Neuron (in vitro differentiated cells): ENCODE measurements around the gene EPS8L2.

Source experiments
- H2AFZ ChIP-seq: one replicate; pipeline ENCODE4 v1.6.1; 2013; ENCODE audit warnings: low read depth, mild to moderate bottlenecking, inconsistent platforms, low read length, moderate library complexity
- H3K27me3 ChIP-seq: one replicate; pipeline ENCODE4 v1.6.1; 2013; ENCODE audit warnings: low read length; ENCODE audit not compliant: insufficient read depth
- H3K36me3 ChIP-seq: one replicate; pipeline ENCODE4 v1.6.1; 2013; ENCODE audit warnings: low read length; ENCODE audit not compliant: insufficient read depth
- H3K4me1 ChIP-seq: one replicate; pipeline ENCODE4 v1.6.1; 2013; ENCODE audit warnings: low read length; ENCODE audit not compliant: insufficient read depth
- H3K4me3 ChIP-seq: 2 replicates; pipeline ENCODE4 v1.5.1; 2013; ENCODE audit warnings: mild to moderate bottlenecking, low read length, moderate library complexity
- H3K9me3 ChIP-seq: one replicate; pipeline ENCODE4 v1.6.1; 2013; ENCODE audit warnings: low read length

The EPS8L2 gene

DNA sequence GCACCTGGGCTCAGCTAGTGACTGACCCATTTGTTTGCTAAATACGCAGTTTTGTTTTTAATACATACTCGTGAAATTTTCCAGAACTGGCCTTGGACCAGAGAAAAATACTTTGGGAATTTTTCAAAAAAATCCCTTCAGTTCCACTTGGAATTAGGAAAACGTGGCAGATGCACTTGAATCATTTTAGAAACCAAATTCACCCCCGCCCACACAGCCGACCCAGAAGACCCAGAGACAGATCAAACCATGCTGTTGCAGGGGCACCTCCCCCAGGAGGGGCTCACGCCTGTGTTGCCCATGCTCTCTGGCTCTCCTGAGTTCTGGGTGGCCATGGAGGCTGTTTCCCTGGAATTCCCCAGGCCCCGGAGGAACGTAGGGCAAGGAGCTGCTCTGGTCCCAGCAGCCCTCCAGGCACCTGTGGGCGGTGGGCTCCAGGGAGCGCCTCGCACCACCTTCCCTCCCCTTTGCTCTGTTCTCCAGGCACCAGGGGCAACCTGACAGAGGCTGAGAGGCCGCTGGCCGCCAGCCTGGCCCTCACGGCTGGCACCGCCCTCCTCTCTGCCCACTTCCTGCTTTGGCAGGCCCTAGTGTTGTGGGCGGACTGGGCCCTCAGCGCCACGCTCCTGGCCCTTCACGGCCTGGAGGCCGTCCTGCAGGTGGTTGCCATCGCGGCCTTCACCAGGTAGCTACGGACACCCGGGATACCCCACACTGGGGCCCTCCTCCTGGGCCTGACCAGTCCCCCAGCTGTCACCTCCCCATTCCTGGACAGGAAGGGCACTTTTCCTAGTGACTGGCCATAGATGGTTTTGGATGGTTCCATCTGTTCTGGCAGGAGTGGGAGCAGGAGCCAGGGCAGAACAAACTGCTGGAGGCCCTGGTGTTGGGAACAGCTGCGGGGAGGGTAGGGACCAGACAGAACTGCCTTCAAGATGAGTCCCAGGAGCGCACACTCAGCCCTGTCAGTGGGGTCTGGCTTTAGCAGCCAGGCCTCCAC lies 3.3 kb upstream of the EPS8L2 start:
- Histone ChIP-seq H3K36me3 (peaks cover 23% of the 10 kb centered on the region), H3K9me3 (no peaks in the 10 kb centered on the region), H3K27me3 (no peaks in the 10 kb centered on the region), H3K4me1 (peaks cover 13% of the 10 kb centered on the region), H3K4me3 (no peak overlapping the region), H2AFZ (no peak overlapping the region)

DNA sequence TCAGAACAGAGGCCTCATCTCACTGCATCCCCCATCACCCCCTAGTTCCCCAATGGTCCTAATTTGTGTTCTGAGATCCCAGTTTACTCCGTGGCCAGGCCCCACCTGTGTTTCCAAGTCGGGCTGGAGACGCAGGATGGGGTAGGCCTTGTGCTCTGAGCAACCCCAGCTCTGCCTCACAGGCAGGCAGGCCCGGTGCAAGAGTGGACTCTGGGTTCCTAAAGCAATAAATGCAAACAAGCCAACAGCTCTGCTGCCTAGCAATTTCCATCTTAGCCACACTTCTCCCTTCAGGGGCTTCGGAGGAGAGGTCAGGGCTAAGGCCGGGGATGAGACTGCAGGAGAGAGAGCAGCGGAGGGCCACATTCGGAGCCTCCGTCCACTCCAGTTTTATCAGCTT lies 2.5 kb upstream of the EPS8L2 start:
- H3K36me3 ChIP-seq = peaks cover 22% of the 10 kb centered on the region
- H3K27me3 ChIP-seq = no peaks in the 10 kb centered on the region
- H3K9me3 ChIP-seq = no peaks in the 10 kb centered on the region
- H3K4me1 ChIP-seq = peaks cover 16% of the 10 kb centered on the region
- no peak overlapping the region for H2AFZ ChIP-seq
- no peak overlapping the region for H3K4me3 ChIP-seq

DNA sequence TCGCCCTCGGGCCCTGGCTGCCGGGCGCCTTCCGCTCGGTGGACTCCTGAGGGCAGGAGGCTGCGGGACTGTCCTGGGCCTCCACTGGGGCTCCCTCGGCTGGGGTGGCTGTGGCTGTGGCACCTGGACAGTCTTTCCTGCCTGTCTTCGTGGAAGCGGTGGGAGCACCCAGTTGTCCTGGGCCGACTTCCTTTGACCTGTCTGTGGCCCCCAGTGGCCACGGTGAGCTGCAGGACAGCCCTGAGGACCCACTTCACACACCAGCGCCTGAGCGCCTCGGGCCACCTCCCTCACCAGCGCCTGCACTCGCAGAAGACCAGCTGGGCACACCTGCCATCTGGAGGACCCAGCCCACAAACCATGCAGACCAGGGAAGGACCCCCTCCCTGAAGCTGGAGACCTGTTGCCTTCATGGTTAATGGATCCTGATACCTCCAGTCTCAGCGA lies 1.8 kb upstream of the EPS8L2 start:
- H2AFZ ChIP-seq = no peak overlapping the region
- H3K4me3 ChIP-seq = no peak overlapping the region
- H3K4me1 ChIP-seq = peaks cover 16% of the 10 kb centered on the region
- peaks cover 18% of the 10 kb centered on the region for H3K36me3 ChIP-seq
- H3K9me3 ChIP-seq = no peaks in the 10 kb centered on the region
- H3K27me3 ChIP-seq = no peaks in the 10 kb centered on the region

DNA sequence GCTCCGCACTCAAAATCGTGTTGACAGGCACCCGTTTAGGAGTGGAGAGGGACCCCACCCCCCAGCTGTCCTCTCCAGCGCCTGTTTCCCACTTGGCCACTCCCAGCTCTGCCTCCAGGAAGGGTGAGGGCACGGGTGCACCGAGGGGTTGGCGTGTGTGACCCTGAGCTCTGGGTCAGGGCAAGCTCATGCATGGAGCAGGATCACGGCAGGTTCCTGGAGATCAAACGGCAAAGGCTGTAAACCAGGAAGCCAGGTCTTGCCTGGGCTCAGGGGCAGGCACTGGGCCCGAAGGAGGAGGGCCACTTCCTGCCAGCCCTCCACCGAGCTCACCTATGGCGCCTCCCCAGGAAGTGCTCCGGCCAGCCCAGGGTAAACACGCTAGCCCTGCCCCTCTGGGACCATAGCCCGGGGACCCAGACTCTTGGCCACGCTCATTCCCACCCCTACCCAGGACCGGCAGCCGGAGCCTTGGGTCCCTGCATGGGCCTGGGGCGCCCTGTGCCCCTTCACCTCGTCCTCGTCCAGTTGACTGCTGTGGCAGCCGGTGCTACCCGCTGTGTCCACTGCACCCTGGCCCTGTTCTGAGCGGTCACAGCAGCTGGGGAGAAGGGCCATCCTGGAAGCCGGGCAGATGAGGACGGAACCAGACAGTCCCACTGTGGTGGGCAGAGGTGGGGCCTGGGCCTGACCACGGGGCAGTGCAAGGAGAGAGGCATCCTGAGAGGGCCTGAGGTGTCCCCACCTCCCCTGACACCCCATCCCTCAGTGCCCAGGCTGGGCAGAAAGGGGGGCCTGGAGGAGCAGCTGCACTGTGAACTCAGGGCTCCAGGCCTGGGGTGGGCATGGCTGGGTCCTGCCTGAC lies 1.0 kb upstream of the EPS8L2 start:
- Histone ChIP-seq H2AFZ (no peak overlapping the region), H3K36me3 (peaks cover 14% of the 10 kb centered on the region), H3K4me3 (no peak overlapping the region), H3K9me3 (no peaks in the 10 kb centered on the region), H3K27me3 (no peaks in the 10 kb centered on the region), H3K4me1 (peaks cover 16% of the 10 kb centered on the region)

DNA sequence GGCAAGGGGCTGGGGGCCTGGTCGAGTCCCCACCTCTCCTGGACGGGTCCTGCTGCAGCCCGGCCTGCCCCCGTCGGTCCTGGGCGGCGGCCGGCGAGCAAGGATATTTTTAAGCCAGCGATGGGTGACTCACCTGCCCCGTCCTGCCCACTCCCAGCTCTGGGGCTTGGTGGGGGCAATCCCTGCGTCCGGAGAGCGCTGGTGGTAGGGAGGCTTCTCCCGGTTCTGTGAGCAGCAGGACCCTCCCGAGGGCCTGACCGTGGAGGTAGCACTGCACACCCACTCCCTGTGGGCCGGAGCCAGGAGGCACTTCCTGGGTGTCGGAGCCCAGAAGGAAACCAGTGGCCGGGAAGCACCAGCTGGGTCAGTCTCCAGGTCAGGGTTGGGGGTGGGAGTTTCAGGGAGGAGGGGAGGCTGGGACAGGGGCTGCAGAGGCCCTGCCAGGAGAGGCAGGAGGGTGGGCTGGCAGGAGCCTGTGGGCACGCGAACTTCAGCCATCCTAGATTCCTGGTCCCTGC lies 467 bp downstream of the EPS8L2 start:
- Histone ChIP-seq H2AFZ (no peak overlapping the region), H3K4me3 (no peak overlapping the region), H3K36me3 (peaks cover 10% of the 10 kb centered on the region), H3K27me3 (no peaks in the 10 kb centered on the region), H3K4me1 (peaks cover 17% of the 10 kb centered on the region), H3K9me3 (no peaks in the 10 kb centered on the region)

DNA sequence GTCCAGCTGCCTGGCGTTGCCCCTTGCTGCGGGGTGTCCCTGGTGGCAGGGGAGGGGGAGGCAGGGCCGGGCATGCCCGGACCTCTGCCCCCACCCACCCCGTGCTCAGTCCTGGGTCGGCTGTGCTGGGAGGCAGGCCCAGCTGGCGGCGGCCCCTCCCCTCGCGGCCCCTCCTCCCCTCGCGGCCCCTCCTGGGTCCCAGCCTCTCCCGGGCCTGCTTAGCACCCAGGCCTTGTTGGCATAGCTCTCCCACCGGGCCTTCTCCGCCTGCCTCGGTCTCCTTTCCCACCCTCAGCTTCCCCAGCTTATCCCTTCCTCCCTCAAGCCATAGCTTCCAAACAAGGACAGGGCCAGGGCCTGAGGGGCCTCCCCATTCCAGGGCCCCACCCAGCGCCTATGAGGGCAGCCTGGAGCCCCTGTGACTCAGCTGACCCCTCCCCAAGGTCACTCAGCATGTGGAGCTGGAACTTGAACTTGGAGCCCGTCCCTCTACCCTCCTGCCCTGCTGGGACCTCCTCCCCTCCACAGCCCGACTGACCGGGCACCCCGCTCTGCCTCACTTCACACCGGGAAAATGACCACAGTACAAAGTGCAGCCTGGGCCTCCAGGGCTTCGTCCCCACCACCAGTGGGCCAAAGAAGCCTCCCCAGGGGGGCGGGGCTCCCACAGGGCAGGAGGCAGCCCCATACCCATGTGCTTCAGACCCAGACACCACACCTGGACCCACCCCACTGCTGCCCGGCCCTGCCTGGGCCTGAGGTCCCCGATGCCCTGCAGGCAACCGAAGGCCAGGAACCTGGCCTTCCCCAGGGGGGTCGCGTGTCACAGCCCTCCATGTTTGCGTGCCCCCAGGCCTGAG lies 1.2 kb downstream of the EPS8L2 start:
- H2AFZ ChIP-seq = no peak overlapping the region
- no peaks in the 10 kb centered on the region for H3K27me3 ChIP-seq
- H3K4me1 ChIP-seq = peaks cover 17% of the 10 kb centered on the region
- no peak overlapping the region for H3K4me3 ChIP-seq
- no peaks in the 10 kb centered on the region for H3K9me3 ChIP-seq
- peaks cover 4% of the 10 kb centered on the region for H3K36me3 ChIP-seq

DNA sequence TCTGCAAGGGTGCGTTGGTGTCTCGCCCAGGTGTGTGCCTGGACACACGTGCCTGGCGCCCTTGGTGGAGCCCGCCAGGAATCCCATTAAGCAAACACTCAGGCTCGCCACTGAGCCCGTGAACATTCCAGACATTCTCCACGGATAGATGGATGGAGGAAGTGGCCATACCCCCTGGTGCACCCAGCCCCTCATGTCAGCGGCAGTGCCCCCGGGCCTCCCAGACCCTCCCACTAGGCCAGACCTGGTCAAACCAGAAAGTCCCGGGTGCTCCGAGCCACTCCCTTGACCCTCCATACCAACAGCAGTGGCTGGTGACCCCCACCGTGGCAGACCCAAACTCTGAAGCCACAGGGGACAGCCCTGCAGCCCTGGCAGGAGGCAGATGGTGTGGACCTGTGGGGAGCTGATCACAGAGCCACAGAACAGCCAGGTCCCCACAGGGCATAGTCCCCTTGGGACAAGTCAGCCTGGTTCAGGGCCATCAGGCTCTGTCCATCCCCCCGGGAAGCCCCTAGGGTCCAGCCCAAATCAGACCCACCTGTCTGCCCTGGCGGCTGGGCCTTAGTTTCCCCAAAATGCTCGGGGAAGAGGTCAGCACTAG lies 1.9 kb downstream of the EPS8L2 start:
- no peaks in the 10 kb centered on the region for H3K27me3 ChIP-seq
- H3K36me3 ChIP-seq = peaks cover 4% of the 10 kb centered on the region
- peaks cover 17% of the 10 kb centered on the region for H3K4me1 ChIP-seq
- no peak overlapping the region for H2AFZ ChIP-seq
- no peak overlapping the region for H3K4me3 ChIP-seq
- H3K9me3 ChIP-seq = no peaks in the 10 kb centered on the region

DNA sequence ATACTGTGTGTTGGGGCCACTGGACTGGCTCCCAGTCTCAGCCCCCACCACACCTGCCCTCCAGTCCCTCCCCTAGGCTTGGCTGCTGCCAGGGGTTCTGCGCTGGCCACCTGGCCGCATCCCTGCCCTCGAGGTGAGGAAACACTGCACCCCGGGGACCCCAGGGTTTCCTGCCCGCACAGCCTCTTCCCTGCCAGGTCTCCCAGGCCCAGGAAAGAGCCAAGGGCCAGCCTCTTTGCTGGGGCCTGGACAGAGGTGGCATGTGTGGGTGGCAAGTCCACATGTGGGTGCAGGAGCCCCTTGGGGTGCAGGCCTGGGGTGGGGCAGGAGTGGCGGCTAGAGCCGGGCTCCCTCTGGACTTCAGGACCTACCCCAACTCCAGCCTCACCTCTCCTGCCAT lies 2.5 kb downstream of the EPS8L2 start:
- H3K36me3 ChIP-seq = peaks cover 2% of the 10 kb centered on the region
- H3K4me1 ChIP-seq = peaks cover 17% of the 10 kb centered on the region
- no peak overlapping the region for H3K4me3 ChIP-seq
- no peaks in the 10 kb centered on the region for H3K9me3 ChIP-seq
- no peak overlapping the region for H2AFZ ChIP-seq
- no peaks in the 10 kb centered on the region for H3K27me3 ChIP-seq

DNA sequence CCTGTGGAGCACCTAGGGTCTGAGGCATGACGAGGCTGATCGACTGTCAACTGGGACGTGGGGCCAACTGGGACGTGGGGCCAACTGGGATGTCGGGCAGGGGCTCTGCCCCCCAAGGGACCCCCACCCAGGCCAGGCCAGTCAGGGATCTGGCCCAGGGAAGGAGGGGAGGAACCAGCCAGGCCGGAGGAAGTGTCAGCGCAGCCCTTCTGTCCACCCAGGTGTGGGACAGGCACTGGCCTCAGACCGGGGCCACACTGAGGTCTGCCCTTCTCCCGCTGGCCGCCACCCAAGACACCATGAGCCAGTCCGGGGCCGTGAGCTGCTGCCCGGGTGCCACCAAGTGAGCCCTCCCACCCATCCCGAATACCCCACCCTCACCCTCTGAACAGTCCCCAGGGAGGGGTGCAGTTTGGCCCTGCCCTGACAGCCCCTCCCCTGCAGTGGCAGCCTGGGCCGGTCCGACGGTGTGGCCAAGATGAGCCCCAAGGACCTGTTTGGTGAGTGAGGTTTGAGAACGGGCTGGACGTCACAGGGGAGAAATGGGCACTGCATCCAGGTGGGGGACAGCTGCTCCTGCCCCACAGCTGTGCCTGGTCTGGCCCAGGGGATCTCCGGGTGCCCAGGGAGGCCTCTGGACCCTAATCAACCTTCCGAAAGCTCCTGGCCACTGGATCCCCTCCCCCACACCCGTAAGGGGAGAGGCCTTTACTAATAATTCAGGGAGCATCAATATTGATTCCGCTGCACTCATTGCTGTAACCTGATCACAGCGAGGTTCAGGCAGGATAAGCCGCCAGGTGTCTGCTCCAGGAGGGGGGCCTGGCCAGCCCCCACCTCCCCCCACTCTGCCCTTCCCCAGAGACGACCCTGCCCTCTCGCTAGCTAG lies 3.3 kb downstream of the EPS8L2 start:
- H3K4me3 ChIP-seq = no peak overlapping the region

DNA sequence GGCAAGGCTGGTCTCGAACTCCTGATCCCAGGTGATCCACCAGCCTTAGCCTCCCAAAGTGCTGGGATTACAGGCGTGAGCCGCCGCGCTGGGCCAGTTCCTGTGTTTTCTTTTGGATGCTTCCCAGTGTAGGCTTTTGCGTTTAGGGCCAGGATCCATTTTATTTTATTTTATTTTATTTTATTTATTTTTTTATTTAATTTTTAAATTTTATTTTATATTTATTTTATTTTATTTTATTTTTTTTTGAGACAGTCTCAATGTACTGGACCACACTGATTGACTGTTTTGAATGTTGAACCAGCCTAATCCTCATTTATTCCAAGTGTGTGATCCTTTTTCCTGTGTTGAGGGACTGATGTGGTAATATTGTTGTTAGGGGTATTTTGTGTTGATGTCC lies 8.4 kb downstream of the EPS8L2 start:
- H3K4me1 ChIP-seq = peaks cover 1% of the 10 kb centered on the region
- H3K36me3 ChIP-seq = no peaks in the 10 kb centered on the region
- H3K4me3 ChIP-seq = no peak overlapping the region

More for the DNA sequence above, 3.3 kb downstream of the EPS8L2 start:
- H3K36me3 ChIP-seq = no peaks in the 10 kb centered on the region
- H3K4me1 ChIP-seq = peaks cover 17% of the 10 kb centered on the region
- no peak overlapping the region for H2AFZ ChIP-seq
- no peaks in the 10 kb centered on the region for H3K27me3 ChIP-seq
- H3K9me3 ChIP-seq = no peaks in the 10 kb centered on the region

DNA sequence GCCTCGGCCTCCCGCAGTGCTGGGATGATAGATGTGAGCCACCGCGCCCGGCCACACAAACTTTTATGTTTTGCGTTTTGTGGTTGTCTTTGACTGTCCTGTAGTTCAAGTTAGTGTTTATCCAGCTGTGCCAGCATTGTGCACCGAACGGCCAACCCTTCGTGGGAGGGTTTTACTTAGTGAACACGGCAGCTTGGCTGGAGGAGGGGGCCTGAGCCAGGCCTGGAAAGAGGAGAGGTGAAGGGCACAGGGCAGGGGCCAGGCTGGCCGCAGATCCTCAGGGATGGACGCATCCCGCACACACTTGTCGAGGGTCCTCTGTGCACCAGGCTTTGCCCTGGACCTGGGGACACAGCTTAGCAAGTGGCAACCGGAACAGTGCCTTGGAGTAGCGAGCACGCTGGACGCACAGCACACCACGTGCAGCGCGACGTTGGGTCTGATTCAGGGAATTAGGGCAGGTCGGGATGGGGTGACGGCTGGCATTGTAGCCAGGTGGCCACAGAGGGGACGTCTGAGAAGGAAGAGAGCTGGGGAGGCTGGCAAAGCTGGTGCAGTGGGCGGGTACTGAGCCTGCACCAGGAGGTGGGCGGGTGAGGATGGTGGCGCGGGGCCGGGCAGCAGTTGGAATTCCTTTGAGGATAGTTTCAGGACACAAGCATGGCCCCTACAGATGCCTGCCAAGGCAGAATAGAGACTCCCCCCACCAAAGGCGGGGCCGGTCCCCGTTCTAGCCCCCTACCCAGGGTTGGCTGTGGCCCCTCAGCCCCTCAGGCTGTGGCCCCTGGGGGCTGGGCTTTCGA lies 13.4 kb downstream of the EPS8L2 start:
- no peak overlapping the region for H3K4me3 ChIP-seq

More for the DNA sequence above, 8.4 kb downstream of the EPS8L2 start:
- Histone ChIP-seq H3K9me3 (no peaks in the 10 kb centered on the region), H2AFZ (no peak overlapping the region), H3K27me3 (peaks cover 4% of the 10 kb centered on the region)

More for the DNA sequence above, 13.4 kb downstream of the EPS8L2 start:
- Histone ChIP-seq H3K9me3 (no peaks in the 10 kb centered on the region), H3K36me3 (no peaks in the 10 kb centered on the region), H2AFZ (no peak overlapping the region), H3K27me3 (peaks cover 41% of the 10 kb centered on the region), H3K4me1 (no peaks in the 10 kb centered on the region)
